ENCODE measurements around the gene IFNL1.
"Not testable (repeated sequence)": the region's sequence is repeated elsewhere in the genome, so short reads cannot be mapped to it uniquely, and the experiment has no call there.

The IFNL1 gene

DNA sequence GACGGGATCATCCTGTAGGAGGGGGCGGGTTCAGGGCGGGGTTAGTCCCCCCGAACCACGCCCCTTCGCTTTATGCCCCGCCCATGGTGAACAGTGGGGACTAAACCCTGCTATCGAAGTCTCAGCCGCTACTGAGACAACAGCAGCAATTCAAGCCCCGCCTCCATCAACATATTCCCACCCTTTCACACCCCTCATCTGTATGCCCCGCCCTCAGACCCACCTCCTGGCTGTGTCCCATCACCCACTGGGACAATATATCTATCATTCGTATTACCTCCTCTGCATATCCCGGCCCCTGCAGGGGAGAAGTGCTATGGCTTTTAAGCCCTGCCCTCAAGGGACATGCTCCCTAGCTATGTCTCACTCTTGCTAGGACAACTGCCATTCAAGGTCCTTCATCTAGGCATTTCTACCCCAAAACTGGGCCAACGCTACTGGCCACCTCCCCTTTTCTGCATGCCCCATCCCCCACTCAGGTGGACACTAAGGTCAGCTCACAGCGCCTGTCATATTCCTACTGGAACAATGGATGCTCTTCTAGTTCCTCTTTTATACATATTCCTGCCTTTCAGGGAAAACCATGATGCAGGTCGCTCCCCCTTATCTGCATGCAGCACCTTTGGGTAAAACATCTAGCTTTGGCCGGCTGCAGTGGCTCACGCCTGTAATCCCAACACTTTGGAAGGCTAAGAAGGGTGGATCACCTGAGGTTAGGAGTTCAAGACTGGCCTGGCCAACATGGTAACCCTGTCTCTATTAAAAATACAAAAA, 12.5 kb downstream of the IFNL1 start:
- no peak for DNase-seq (ENCODE audit: low spot score)

- not testable (repeated sequence) for DNase-seq (ENCODE audit: low spot score)
Observed at GRCh38 chr19:39309305-39309670, 13.1 kb downstream of the IFNL1 start.

DNA sequence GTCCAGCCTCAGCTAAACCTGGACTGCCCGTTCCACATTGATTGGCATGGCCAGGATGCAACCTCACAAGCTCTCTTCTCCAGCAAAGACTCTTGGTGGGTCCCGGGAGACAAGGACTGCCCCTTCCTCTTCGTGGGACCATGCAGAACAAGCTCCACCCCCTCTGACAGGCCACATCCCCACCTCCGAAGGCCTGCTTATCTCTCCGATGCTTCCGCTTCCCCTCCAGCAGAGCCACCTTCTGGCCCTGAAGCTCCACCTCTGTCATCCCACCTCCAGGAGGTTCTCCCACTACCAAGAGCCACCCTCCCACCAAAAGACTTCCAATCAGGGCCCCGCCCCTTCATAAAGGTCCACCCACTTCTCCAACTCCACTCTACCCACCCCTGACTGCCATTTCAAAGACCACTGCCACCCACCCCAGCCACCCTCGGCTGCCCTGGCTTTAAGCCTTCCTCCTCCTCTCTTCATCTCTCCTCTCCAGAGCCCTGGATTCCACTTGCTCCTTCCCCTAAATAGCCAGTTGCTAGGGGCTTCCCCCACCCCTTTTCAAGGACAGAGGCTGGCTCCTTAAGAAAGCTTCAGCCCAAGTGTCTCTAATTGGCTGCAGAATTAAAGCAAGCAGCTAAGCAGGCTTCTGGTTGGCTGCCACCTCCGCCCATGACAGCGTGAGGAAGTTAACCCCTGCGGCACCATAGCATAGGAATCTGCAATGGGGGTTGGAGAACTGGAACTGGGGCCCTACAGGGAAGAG, 14.5 kb downstream of the IFNL1 start:
- no peak for DNase-seq (ENCODE audit: low spot score)

DNA sequence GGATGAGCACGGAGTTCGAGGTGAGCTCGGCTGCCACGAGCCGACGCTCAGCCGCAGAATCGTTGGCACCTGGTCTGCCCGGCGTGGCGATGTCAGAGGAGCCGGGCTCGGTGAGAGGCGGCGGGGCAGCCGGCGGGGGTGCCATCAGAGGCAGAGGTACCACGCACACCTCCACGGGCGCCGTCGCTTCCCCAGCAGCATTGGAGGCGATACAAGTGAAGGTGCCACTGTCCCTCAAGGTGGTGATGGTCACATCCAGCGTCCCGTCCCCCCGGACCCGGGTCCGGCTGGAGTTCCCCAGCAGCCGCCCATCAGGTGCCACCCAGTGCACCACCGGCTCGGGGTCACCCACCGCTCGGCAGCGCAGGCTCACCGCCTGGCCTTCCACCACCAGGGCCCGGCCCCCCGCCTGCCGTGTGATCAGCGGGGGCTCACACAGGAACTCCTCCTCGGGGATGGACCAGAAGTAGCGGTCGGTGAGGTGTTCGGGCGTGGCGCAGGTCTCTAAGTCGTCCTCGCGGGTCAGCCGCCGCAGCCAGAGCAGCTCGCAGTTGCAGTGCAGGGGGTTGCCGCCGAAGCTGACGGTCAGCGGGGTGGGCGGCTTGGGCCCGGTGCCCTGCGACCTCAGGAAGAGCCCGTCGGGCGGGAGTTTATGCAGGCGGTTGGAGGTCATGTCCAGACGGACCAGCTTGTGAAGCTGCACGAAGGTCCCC, 18.0 kb downstream of the IFNL1 start:
- DNase-seq (ENCODE audit: low spot score): no peak

DNA sequence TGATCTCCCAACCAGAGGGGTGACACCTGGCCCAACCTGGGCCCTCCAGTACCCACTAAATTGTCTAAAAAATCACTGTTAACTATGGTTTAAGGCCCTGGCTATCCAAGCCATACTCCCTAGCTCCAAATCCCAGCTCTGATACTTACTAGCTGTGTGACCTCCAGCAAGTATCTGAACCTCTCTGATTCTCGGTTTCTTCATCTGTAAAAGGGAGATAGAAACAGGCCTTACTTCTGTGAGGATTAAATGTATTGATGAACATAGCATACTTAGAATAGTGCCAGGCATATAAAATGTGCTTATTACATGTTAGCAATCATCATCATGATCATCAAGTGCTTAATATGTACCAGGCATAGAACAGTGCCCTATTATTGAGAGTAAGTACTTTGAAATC, 19.7 kb downstream of the IFNL1 start:
- no peak for DNase-seq (ENCODE audit: low spot score)

- no peak for DNase-seq (ENCODE audit: low spot score)
Observed at GRCh38 chr19:39316627-39317321, 20.6 kb downstream of the IFNL1 start.

DNA sequence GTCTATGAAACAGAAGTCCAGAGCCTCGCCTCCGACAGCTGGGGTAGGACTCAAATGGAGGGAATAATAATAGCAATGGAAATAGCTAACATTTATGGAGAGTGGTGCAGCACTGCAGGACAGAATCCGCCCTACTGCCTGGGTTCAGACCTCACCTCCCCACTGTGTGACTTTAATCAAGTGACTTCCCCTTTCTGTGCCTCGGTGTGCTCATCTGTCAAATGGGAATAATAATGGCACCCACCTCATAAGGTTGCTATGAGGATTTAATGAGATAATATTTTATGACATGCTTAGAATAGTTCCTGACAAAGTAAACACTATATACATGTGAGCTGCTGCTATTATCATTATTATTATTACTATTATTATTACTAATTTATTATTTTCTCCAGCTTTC, 21.3 kb downstream of the IFNL1 start:
- no peak for DNase-seq (ENCODE audit: low spot score)

DNA sequence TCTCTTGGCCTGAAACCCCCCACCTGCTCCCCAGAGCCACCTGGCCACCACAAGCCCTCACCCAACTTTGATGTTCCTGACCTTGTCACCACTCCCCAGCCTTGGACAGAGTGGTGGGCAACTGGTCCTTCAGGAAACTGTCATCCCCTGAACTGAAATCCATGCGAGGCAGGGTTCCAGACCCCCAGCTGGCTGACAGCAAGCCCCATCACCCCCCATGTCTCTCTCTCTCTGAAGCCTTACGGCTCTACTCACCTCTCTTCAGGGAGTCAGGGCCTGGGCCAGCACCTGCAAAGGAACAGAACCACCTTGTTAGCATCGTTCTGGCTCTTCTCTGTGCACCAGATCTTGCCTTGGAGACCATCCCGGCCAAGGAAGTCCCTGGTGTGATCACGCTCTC, 21.9 kb downstream of the IFNL1 start:
- DNase-seq (ENCODE audit: low spot score): no peak

- no peak for DNase-seq (ENCODE audit: low spot score)
Observed at GRCh38 chr19:39318690-39319089, 22.5 kb downstream of the IFNL1 start.

DNA sequence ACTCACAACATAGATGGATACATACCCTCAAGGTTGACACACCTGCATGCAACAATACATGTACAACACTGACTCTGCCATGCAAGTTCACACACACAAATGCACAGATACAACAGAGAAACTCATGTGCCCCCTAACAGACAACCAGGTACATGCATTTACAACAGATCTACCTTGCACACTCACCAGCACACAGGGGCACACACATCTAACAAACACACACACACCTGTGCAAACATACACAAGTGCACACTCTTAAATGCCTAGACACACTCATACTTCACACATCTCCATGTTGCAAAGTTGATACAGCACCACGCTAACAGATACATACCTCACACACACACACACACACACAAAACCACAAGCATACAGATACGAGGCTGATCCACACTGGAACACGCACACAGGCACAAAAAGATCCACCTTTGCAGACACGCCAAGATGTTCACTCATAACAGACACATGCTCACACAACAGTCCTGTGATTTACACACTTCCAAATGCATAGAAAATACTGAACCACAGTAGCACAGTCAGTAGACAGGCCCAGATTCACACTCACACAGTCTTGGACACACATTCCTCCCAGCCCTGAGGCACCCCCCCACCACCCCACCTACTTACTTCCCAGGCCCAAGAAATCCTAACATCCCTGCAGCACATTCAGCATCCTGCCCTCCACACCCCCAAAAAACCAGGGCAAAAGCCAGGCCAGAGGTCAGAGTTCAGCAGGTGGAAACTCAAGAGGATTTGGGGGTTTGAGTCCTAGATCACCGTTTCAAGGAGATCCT, 23.1 kb downstream of the IFNL1 start:
- no peak for DNase-seq (ENCODE audit: low spot score)

- no peak for DNase-seq (ENCODE audit: low spot score)
Observed at GRCh38 chr19:39319892-39320248, 23.7 kb downstream of the IFNL1 start.

- DNase-seq (ENCODE audit: low spot score): no peak
Observed at GRCh38 chr19:39321117-39321831, 25.1 kb downstream of the IFNL1 start.

DNA sequence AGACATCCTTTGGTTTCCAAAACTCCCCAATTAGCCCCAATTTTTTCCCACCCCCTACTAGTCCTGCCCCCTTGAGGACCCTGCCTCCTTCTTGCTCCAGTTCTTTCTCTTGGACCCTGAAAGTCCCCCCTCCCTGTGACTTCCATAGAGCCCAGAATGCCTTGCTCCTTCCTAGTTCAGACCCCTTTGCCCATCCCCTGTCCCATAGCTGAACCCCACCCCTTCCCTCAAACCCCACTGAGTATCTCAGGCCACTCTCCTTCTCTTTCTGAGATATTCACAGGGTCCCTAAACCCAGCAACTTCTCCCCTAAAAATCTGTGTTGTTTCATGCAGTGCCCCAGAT, 25.6 kb downstream of the IFNL1 start:
- DNase-seq (ENCODE audit: low spot score): no peak

GRCh38 chr19:39324242-39324842, 28.1 kb downstream of the IFNL1 start:
- no peak for DNase-seq (ENCODE audit: low spot score)

DNA sequence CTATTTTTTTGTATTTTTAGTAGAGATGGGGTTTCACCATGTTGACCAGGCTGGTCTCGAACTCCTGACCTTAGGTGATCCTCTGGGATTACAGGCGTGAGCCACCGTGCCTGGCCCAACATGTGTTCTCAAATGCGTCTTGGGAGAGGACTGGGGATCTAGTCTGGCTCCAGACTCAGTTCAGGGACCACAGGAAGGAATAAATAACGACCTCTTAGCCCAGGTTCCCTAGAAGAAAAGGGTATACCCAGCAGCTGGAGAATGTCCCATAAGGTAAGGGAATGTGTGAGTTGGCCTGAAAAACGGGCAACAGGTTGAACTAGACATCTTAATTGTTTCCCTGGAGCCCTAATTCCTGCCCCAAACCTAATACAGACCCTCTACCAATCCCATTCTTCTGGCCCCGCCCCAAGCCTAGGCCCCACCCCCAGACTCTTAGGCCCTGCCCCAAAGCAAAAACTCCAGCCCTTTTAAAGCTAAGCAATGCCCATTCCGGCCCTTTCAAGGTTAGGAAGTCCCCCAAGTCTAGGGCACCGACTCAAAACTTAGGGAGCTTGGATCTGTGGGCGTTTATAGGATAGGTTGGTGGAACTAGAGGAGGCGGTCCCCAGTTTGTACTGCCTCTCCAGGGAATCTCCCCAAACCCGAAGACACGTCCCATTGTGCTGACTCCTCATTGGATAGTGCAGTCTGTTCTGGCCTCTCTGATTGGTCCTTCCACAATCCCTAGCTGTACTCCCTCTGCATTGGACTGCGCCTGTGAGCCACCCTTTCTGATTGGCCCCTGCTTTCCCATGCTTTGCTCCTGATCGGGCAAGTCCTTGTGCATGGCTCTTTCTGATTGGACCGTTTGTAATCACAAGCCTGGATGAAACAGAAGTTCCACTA, 29.8 kb downstream of the IFNL1 start:
- no peak for DNase-seq (ENCODE audit: low spot score)

DNA sequence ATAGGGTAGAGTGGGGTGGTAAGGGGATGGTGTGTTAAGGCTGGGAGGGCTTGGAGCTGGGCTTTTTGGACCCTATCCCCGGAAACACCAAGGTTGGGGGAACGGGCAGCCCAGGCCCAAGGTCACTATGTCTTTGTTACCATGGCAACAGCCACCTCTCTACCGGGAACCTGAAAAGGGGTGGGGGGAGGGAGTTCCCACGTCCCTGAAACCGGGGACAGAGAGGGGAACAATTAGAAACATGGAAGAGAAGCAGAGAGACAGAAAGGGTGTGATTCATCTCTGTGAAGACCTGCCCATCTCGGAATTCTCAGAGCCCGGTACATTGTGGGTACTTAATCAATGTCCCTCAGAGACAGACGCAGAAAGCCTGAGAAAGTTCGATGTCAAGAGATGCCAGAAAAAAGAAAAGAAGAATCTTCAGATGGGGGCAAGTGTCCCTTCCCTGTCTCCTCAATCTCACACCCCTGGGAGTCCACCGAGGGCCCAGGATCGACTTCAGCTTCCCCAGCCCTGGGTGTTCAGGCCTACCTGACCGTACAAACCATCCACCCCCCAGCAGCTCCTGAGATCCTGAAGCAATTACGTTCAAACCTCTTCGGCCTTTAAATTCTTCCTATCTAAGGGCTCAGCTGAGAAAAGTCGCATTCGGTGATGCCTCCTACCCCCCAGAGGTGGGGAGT, 31.3 kb downstream of the IFNL1 start:
- DNase-seq (ENCODE audit: low spot score): no peak

DNA sequence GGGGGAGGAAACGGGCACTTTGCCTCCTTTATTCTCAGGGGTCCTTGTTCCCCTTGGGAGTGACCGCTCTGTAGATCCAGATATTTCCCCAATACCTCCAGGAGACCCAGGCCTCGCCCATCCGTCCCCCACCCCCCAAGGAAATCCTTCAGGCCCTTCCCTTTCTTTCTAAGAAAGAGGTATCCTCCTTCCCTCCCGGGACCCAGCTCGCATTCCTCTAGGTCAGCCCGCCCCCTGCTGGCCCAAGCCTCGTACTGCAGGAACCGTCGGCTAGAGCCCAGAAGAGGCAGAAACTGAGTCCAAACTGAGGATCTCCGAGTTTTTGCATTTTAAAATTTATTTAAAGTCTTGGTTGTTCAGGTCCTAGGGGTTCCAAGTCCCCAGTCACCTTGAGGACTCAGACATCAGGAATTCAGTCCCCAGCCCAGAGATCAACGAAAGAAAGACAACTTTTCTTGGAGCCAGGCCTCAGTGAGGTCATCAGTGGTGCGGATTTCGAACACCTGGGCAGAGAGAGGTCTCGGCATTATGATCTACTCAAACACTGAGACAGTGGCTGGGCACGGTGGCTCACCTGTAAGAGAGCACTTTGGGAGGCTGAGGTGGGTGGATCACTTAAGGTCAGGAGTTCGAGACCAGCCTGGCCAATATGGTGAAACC, 32.0 kb downstream of the IFNL1 start:
- DNase-seq (ENCODE audit: low spot score): peak; percentile 77

GRCh38 chr19:39329948-39330347, 33.7 kb downstream of the IFNL1 start:
- DNase-seq (ENCODE audit: low spot score): no peak

DNA sequence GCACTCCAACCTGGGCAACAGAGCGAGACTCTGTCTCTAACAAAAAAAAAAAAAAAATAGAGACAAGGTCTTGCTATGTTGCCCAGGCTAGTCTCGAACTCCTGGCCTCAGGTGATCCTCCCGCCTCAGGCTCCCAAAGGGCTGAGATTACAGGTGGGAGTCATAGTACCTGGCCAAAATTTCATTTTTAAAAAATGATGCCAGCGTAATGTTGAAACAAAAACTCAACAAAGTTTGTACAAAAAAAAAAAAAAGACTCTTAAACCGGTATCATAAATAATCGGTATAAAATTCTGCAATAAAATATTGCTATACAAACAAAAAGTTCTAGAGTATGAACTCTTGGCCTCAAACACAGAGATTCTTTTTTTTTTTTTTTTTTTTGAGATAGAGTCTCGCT, 36.1 kb downstream of the IFNL1 start:
- no peak for DNase-seq (ENCODE audit: low spot score)

Measured in HuH-7.5 (cell line).